ENCODE measurements around the gene IL1A. TPM values are rescaled to one million over a fixed set of nuclear protein-coding genes. Genes with fewer than 3 reads are reported as not detected.
A peak's percentile ranks its signal among the peaks of the same experiment; 100 is the strongest.
"Not testable (repeated sequence)": the region's sequence is repeated elsewhere in the genome, so short reads cannot be mapped to it uniquely, and the experiment has no call there.

The IL1A gene, protein sequence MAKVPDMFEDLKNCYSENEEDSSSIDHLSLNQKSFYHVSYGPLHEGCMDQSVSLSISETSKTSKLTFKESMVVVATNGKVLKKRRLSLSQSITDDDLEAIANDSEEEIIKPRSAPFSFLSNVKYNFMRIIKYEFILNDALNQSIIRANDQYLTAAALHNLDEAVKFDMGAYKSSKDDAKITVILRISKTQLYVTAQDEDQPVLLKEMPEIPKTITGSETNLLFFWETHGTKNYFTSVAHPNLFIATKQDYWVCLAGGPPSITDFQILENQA
- 0.53 TPM for polyA plus RNA-seq (2013)

DNA sequence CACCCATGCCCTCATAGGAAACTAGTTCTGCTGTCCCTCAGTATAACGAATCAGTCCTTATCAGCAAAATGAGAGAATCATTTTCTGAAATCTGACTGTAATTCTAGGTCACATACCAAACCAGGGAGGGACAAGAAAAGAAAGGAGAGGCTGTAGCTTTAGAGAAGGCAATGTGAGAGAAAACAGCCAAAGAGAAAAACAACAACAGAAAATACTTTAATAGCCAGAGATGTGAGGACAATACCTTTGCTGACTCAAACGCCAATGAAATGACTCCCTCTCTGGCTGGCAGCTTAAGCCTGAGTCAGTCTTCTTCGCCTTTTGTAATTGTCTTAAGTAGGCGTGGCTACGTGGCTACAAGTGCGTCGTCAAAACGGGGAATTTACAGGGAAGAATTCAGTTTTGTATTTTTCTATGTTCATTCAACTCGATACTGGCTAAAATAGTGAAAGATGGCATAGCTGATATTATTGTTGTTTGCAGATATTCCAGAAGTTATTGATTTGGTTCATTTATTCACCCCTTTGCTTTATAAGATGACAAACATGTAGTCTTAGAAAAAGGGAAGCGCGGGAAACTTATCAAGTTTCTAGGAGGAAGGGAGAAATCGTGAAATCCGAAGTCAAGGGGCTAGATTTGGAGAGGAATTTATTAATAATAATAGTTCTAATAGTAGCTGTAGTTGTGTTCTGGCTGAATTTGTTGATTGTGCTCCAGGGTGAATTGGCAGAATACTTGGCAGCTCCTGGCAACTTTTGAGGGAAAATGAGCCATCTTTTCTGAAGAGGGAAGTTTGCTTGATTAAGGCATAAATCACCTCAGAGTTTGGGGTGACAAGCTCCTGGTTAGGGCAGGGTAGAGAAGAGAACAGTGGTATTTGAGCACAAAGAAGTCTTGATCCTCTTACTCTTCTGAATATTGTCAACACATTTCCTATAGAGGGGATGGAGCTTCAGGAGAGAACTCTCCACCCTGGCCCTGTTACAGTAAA is at the start of gene IL1A:
TSS of gene IL1A (minus strand) at position 295 of the 991 bp plus-strand sequence. CDS start 723 bp downstream, outside the sequence.
- Histone ChIP-seq H3K36me3 (ENCODE audit: control insufficient read depth in 4 of 4, insufficient read depth in 4 of 4, low read length in 3 of 4) (no peaks in the 10 kb centered on the region), H3K4me3 (ENCODE audit: control insufficient read depth in 1 of 7, extremely low read depth in 1 of 7, insufficient read depth in 4 of 7, low read depth in 2 of 7, low read length in 6 of 7) (peak within 1 kb of the TSS in 2 of 7 experiments; percentile 40 to 44), H3K27me3 (replicated peaks in 2 of 5; ENCODE audit: control insufficient read depth in 4 of 5, insufficient read depth in 5 of 5, low read length in 4 of 5) (no peaks in the 10 kb centered on the region), H3K9me3 (ENCODE audit: control extremely low read depth in 1 of 5, control insufficient read depth in 4 of 5, insufficient read depth in 2 of 5, low read depth in 1 of 5, low read length in 4 of 5) (no peaks in the 10 kb centered on the region), H3K4me1 (ENCODE audit: control extremely low read depth in 1 of 4, control insufficient read depth in 4 of 4, insufficient read depth in 4 of 4, low read length in 3 of 4) (peaks cover 15 to 50% (median 26%) of the 10 kb centered on the region in 4 experiments), H3K27ac (ENCODE audit: insufficient read depth in 1 of 2, low read depth in 1 of 2, low read length in 2 of 2, poor library complexity in 1 of 2, severe bottlenecking in 2 of 2) (no peak within 1 kb of the TSS)
- POLR2A ChIA-PET, result interaction anchor here (0.7 kb wide), 1 partner anchor 11 kb away, joined by 3 read pairs; no protein-coding TSS in a partner anchor
- peak in 2 of 3 donors; percentile 63 to 75 for DNase-seq
- CTCF ChIA-PET, result interaction anchor here (0.7 to 8.3 kb wide), 10 partner anchors 10 to 157 kb away, joined by 3 to 34 read pairs (median 3); partner anchors contain the start of gene IL1B
- 36% methylated on average over 7 of the region's 13 CpGs for WGBS (ENCODE audit: insufficient coverage)

GRCh38 chr2:112833976-112834375 is 49.7 kb upstream of the IL1A start:
- no peaks in the 10 kb centered on the region for H3K27me3 ChIP-seq (replicated peaks in 2 of 5; ENCODE audit: control insufficient read depth in 4 of 5, insufficient read depth in 5 of 5, low read length in 4 of 5)
- H3K27ac ChIP-seq (ENCODE audit: insufficient read depth in 1 of 2, low read depth in 1 of 2, low read length in 2 of 2, poor library complexity in 1 of 2, severe bottlenecking in 2 of 2), result peak overlapping the region; percentile 75 to 88
- ChIA-PET CTCF (interaction anchor here (1.0 to 5.4 kb wide), 8 partner anchors 11 to 108 kb away, joined by 3 to 34 read pairs (median 10); partner anchors contain the start of gene IL1A), POLR2A (interaction anchor here (0.7 to 1.4 kb wide), 3 partner anchors 38 to 90 kb away, joined by 3 read pairs; no protein-coding TSS in a partner anchor)
- H3K4me1 ChIP-seq (ENCODE audit: control extremely low read depth in 1 of 4, control insufficient read depth in 4 of 4, insufficient read depth in 4 of 4, low read length in 3 of 4), result peaks cover 66 to 94% (median 76%) of the 10 kb centered on the region in 4 experiments
- DNase-seq, result no peak
- H3K4me3 ChIP-seq (ENCODE audit: control insufficient read depth in 1 of 7, extremely low read depth in 1 of 7, insufficient read depth in 4 of 7, low read depth in 2 of 7, low read length in 6 of 7), result peak overlapping the region in 6 of 7 experiments; percentile 68 to 94 (median 88)
- no peaks in the 10 kb centered on the region for H3K9me3 ChIP-seq (ENCODE audit: control extremely low read depth in 1 of 5, control insufficient read depth in 4 of 5, insufficient read depth in 2 of 5, low read depth in 1 of 5, low read length in 4 of 5)
- H3K36me3 ChIP-seq (ENCODE audit: control insufficient read depth in 4 of 4, insufficient read depth in 4 of 4, low read length in 3 of 4), result peaks cover 12 to 65% (median 42%) of the 10 kb centered on the region in 4 experiments

GRCh38 chr2:112833639-112833931 is 49.3 kb upstream of the IL1A start:
- ChIA-PET POLR2A (interaction anchor here (1.0 to 1.4 kb wide), 2 partner anchors 38 to 84 kb away, joined by 3 read pairs; no protein-coding TSS in a partner anchor), CTCF (interaction anchor here (0.8 to 5.4 kb wide), 10 partner anchors 10 to 149 kb away, joined by 3 to 34 read pairs (median 6); partner anchors contain the start of gene IL1A)
- not testable (repeated sequence) for H3K9me3 ChIP-seq (ENCODE audit: control extremely low read depth in 1 of 5, control insufficient read depth in 4 of 5, insufficient read depth in 2 of 5, low read depth in 1 of 5, low read length in 4 of 5); DNase-seq; H3K27me3 ChIP-seq (replicated peaks in 2 of 5; ENCODE audit: control insufficient read depth in 4 of 5, insufficient read depth in 5 of 5, low read length in 4 of 5)
- Histone ChIP-seq H3K4me1 (ENCODE audit: control extremely low read depth in 1 of 4, control insufficient read depth in 4 of 4, insufficient read depth in 4 of 4, low read length in 3 of 4) (peaks cover 65 to 94% (median 74%) of the 10 kb centered on the region in 4 experiments), H3K4me3 (ENCODE audit: control insufficient read depth in 1 of 7, extremely low read depth in 1 of 7, insufficient read depth in 4 of 7, low read depth in 2 of 7, low read length in 6 of 7) (peak overlapping the region in 6 of 7 experiments; percentile 32 to 94 (median 88)), H3K36me3 (ENCODE audit: control insufficient read depth in 4 of 4, insufficient read depth in 4 of 4, low read length in 3 of 4) (peaks cover 12 to 67% (median 42%) of the 10 kb centered on the region in 4 experiments), H3K27ac (ENCODE audit: insufficient read depth in 1 of 2, low read depth in 1 of 2, low read length in 2 of 2, poor library complexity in 1 of 2, severe bottlenecking in 2 of 2) (peak overlapping the region; percentile 75 to 88)
- 75% methylated on average over 1 of the region's 5 CpGs for WGBS (ENCODE audit: insufficient coverage)

DNA sequence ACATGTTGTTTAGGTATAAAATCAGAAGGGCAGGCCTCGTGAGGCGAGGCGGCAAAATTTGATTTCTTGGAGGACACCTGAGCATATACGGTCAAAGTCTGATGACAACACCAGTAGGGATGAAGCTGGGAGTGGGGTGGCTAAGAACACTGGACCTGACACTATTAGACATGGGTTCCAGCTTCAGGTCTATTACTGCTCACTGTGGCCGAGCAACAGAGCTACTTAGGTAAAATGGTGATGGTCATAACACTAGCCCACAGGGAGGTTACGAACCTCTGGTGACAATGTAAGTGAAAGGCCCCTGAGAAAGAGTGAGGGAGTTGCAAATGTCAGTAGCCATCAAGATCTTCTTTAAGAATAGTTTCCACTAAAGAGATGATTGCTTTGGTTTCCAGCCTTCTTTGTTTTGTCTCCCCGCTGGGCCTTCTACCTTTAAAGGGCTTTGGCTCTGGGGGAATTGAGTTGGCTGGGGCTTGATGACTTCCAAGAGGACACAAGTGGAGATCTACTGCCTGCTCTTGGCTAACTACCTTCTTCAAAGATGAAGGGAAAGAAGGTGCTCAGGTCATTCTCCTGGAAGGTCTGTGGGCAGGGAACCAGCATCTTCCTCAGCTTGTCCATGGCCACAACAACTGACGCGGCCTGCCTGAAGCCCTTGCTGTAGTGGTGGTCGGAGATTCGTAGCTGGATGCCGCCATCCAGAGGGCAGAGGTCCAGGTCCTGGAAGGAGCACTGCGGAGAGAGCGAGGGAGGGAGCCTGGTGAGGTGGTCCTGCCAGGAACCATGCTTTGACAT is 48.7 kb upstream of the IL1A start:
- H3K4me1 ChIP-seq (ENCODE audit: control extremely low read depth in 1 of 4, control insufficient read depth in 4 of 4, insufficient read depth in 4 of 4, low read length in 3 of 4), result peaks cover 61 to 90% (median 71%) of the 10 kb centered on the region in 4 experiments
- peak overlapping the region in 6 of 7 experiments; percentile 32 to 94 (median 88) for H3K4me3 ChIP-seq (ENCODE audit: control insufficient read depth in 1 of 7, extremely low read depth in 1 of 7, insufficient read depth in 4 of 7, low read depth in 2 of 7, low read length in 6 of 7)
- H3K36me3 ChIP-seq (ENCODE audit: control insufficient read depth in 4 of 4, insufficient read depth in 4 of 4, low read length in 3 of 4), result peaks cover 12 to 67% (median 42%) of the 10 kb centered on the region in 4 experiments
- peak overlapping the region; percentile 75 to 88 for H3K27ac ChIP-seq (ENCODE audit: insufficient read depth in 1 of 2, low read depth in 1 of 2, low read length in 2 of 2, poor library complexity in 1 of 2, severe bottlenecking in 2 of 2)
- no peak for DNase-seq
- no peaks in the 10 kb centered on the region for H3K9me3 ChIP-seq (ENCODE audit: control extremely low read depth in 1 of 5, control insufficient read depth in 4 of 5, insufficient read depth in 2 of 5, low read depth in 1 of 5, low read length in 4 of 5)
- WGBS (ENCODE audit: insufficient coverage), result 91% methylated on average over 14 of the region's 14 CpGs
- ChIA-PET POLR2A (interaction anchor here (1.0 to 1.4 kb wide), 2 partner anchors 37 to 83 kb away, joined by 3 read pairs; no protein-coding TSS in a partner anchor), CTCF (interaction anchor here (0.8 to 5.4 kb wide), 12 partner anchors 10 to 148 kb away, joined by 3 to 34 read pairs (median 4); partner anchors contain the start of gene IL1A)
- no peaks in the 10 kb centered on the region for H3K27me3 ChIP-seq (replicated peaks in 2 of 5; ENCODE audit: control insufficient read depth in 4 of 5, insufficient read depth in 5 of 5, low read length in 4 of 5)

GRCh38 chr2:112831946-112832840 is 47.9 kb upstream of the IL1A start:
- Histone ChIP-seq H3K36me3 (ENCODE audit: control insufficient read depth in 4 of 4, insufficient read depth in 4 of 4, low read length in 3 of 4) (peaks cover 12 to 67% (median 42%) of the 10 kb centered on the region in 4 experiments), H3K27ac (ENCODE audit: insufficient read depth in 1 of 2, low read depth in 1 of 2, low read length in 2 of 2, poor library complexity in 1 of 2, severe bottlenecking in 2 of 2) (peak overlapping the region; percentile 75 to 78), H3K9me3 (ENCODE audit: control extremely low read depth in 1 of 5, control insufficient read depth in 4 of 5, insufficient read depth in 2 of 5, low read depth in 1 of 5, low read length in 4 of 5) (peaks cover 0 to 3% (median 0%) of the 10 kb centered on the region in 5 experiments), H3K4me1 (ENCODE audit: control extremely low read depth in 1 of 4, control insufficient read depth in 4 of 4, insufficient read depth in 4 of 4, low read length in 3 of 4) (peaks cover 60 to 86% (median 65%) of the 10 kb centered on the region in 4 experiments), H3K4me3 (ENCODE audit: control insufficient read depth in 1 of 7, extremely low read depth in 1 of 7, insufficient read depth in 4 of 7, low read depth in 2 of 7, low read length in 6 of 7) (peak overlapping the region in 6 of 7 experiments; percentile 32 to 94 (median 84)), H3K27me3 (replicated peaks in 2 of 5; ENCODE audit: control insufficient read depth in 4 of 5, insufficient read depth in 5 of 5, low read length in 4 of 5) (no peaks in the 10 kb centered on the region)
- WGBS (ENCODE audit: insufficient coverage), result 53% methylated on average over 8 of the region's 15 CpGs
- ChIA-PET POLR2A (interaction anchor here (0.8 to 1.5 kb wide), 2 partner anchors 36 to 78 kb away, joined by 3 to 4 read pairs; no protein-coding TSS in a partner anchor), CTCF (interaction anchor here (0.8 to 5.4 kb wide), 10 partner anchors 10 to 110 kb away, joined by 3 to 34 read pairs (median 4); partner anchors contain the start of gene IL1A)
- DNase-seq, result peak; percentile 70 to 98 (median 96)
